HUES64 (cell line): ENCODE results near the gene LRRC8B.

Experiments
- H3K27ac ChIP-seq: 2 replicates; pipeline ENCODE4 v1.7.0; 2013; ENCODE audit warnings: low read depth, low read length, inconsistent platforms
- H3K27me3 ChIP-seq: 2 replicates; pipeline ENCODE4 v1.6.1; 2013; ENCODE audit warnings: mild to moderate bottlenecking, low read length; ENCODE audit not compliant: insufficient read depth
- H3K36me3 ChIP-seq: 2 replicates; pipeline ENCODE4 v1.6.1; 2013; ENCODE audit warnings: mild to moderate bottlenecking, low read length; ENCODE audit not compliant: insufficient read depth
- H3K4me1 ChIP-seq: 2 replicates; pipeline ENCODE4 v1.6.1; 2013; ENCODE audit warnings: mild to moderate bottlenecking, low read length, moderate library complexity; ENCODE audit not compliant: insufficient read depth
- H3K4me3 ChIP-seq: 2 replicates; pipeline ENCODE4 v1.5.1; 2013; ENCODE audit warnings: mild to moderate bottlenecking, low read length, moderate library complexity
- H3K9ac ChIP-seq: 2 replicates; pipeline ENCODE4 v1.6.1; 2013; ENCODE audit warnings: mild to moderate bottlenecking, low read depth, low read length
- H3K9me3 ChIP-seq: 2 replicates; pipeline ENCODE4 v1.6.1; 2013; ENCODE audit warnings: low read depth, low read length; ENCODE audit not compliant: insufficient read depth
- WGBS: fragments of 150-250, 120-280 bp; methylation state at CpG from one replicate; pipeline ENCODE4 v1.1.7; 2013; ENCODE audit warnings: missing lambda C conversion rate; 5-methylcytosine and 5-hydroxymethylcytosine counted together

Gene LRRC8B

DNA sequence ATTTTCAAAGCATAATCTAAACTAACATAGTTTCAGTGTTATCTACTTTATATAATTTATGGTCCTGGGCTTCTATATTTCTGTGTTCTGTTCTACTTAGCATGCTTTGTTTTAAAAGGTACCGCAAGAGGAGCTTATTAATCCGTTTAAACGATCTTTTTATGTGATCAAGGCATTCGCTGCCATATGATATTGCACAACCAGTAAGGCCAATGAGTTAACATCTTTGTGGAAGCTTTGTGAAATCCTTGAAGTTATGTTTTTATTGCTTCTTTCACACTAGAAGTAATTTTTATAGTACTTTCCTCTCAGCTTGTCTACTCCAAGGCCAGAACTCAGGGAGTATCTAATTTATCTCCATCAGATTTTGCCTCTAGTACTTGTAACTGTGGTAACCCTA is 117.2 kb downstream of the LRRC8B start:
- peaks cover 3% of the 10 kb centered on the region; the same call in 1 of the 2 replicates for H3K9me3 ChIP-seq
- H3K36me3 ChIP-seq, result no peaks in the 10 kb centered on the region
- WGBS, result 97% methylated on average over 4 of the region's 4 CpGs

DNA sequence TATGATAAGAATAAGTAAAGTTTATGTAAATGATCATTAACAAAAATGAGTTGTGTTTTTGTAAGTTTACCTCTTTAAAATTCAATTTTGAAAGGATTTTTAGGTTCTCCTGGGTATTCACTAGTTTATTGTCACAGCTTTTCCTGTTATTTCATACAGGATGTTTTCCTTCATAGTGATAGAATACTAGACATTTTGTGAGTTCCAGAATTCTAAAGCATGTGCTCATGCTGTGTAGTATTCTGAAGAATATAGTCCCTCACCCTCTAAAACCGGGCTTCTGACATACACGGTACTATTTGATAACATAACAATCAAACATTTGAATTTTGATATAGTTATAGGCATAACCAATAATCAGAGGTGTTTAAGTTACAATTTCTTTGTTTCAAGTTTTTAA is 118.9 kb downstream of the LRRC8B start:
- no CpG with 5 or more reads among the region's 2 CpGs for WGBS
- peaks cover 3% of the 10 kb centered on the region; the same call in 1 of the 2 replicates for H3K9me3 ChIP-seq
- H3K9ac ChIP-seq, result no peak overlapping the region
- H3K27ac ChIP-seq, result no peak overlapping the region
- H3K27me3 ChIP-seq, result no peaks in the 10 kb centered on the region
- H3K4me3 ChIP-seq, result no peak overlapping the region
- no peaks in the 10 kb centered on the region for H3K4me1 ChIP-seq
- H3K36me3 ChIP-seq, result no peaks in the 10 kb centered on the region

More for the DNA sequence above, 117.2 kb downstream of the LRRC8B start:
- Histone ChIP-seq H3K9ac (no peak overlapping the region), H3K27ac (no peak overlapping the region), H3K4me3 (no peak overlapping the region), H3K4me1 (no peaks in the 10 kb centered on the region), H3K27me3 (no peaks in the 10 kb centered on the region)

DNA sequence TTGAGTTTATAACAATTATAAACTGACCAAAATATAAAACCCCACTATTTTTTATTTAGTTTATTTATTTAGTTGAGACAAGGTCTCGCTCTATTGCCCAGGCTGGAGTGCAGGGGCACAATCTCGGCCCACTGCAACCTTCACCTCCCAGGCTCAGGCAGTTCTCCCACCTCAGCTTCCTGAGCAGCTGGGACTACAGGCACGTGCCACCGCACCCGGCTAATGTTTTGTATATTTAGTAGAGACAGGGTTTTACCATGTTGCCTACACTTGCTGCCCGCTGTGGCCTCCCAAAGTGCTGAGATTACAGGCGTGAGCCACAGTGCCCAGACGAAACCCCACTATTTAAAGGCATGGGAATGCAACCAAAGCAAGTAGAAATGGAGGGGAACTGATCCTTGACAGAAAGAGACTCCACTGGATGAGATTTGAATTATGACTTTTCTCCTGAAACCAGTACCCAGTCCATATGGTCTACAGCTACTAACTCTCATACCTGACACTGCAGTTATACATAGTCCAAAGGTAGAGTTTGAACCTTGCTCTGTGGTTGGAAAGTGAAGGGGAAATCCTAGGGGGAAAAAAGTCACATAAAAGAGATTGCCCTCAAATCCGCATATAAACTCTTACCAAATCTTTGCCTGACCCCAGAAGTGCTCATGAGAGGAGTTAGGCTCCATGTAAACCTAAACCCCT is 119.6 kb downstream of the LRRC8B start:
- Histone ChIP-seq H3K4me1 (no peaks in the 10 kb centered on the region), H3K27ac (no peak overlapping the region), H3K27me3 (no peaks in the 10 kb centered on the region), H3K36me3 (no peaks in the 10 kb centered on the region), H3K9me3 (peaks cover 3% of the 10 kb centered on the region; the same call in 1 of the 2 replicates), H3K4me3 (no peak overlapping the region), H3K9ac (no peak overlapping the region)
- WGBS, result 87% methylated on average over 9 of the region's 9 CpGs

DNA sequence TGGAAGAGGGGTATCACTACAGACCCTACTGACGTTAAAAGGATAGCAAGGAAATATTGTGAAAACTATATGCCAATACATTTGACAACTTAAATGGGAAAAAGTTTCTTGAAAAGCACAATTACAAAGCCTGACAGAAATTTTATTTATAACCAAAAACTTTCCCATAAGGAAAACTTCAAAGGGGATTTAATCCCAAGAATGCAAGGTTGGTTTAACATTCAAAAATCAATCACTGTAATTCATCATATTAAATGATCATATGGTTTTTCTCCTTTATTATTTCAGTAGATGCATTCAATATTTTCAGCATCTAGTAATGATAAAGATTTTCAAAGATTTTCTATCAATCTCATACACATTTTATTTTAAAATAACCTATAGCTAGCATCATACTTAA is 121.6 kb downstream of the LRRC8B start:
- no CpG with 5 or more reads among the region's 1 CpG for WGBS
- H3K9me3 ChIP-seq, result peaks cover 3% of the 10 kb centered on the region; the same call in 1 of the 2 replicates
- no peaks in the 10 kb centered on the region for H3K27me3 ChIP-seq
- H3K4me3 ChIP-seq, result no peak overlapping the region
- H3K36me3 ChIP-seq, result no peaks in the 10 kb centered on the region
- no peak overlapping the region for H3K9ac ChIP-seq
- H3K4me1 ChIP-seq, result no peaks in the 10 kb centered on the region
- no peak overlapping the region for H3K27ac ChIP-seq
